ENCODE measurements around the gene BTBD16.

Gene BTBD16

DNA sequence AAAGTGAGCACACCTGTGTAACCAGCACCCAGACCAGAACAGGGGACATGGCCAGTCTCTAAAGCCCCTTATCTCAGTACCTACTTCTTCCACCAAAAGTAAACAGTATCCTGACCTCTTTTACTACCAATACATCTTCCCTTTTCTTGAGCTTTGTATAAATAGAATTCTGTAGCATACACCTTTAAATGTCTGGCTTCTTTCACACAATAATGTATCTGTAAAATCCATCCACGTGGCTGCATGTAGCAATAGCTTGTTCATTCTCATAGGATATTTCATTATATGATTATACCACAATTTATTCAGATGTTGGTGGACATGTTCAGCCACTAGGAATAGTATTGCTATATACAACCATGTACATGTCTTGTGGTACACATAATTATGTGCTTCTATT is 40.6 kb downstream of the BTBD16 start:
- no peak for DNase-seq (ENCODE audit: low read depth in 2 of 2)

DNA sequence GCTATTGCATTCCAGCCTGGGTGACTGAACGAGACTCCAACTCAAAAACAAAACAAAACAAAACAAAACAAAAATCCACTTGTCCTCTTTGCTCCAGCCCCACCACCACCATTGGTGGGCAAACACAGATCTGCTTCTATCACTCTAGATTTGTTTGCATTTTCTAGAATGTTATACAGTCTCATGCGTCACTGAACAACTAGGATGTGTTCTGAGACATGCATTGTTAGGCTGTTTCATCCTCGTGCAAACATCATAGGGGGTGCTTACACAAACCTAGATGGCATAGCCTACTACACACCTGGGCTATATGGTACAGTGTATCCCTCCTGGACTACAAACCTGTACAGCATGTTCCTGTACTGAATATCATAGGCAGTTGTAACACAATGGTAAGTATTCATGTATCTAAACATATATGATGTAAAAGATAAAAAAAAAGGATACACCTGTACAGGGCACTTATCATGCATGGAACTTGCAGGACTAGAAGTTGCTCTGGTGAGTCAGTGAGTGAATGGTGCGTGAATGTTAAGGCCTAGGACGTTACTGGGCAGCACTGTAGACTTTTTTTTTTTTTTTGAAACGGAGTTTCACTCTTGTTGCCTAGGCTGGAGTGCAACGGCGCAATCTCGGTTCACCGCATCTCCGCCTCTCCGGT is 45.3 kb downstream of the BTBD16 start:
- no peak for DNase-seq (ENCODE audit: low read depth in 2 of 2)

GRCh38 chr10:122321960-122322359 is 50.9 kb downstream of the BTBD16 start:
- no peak for DNase-seq (ENCODE audit: low read depth in 2 of 2)

DNA sequence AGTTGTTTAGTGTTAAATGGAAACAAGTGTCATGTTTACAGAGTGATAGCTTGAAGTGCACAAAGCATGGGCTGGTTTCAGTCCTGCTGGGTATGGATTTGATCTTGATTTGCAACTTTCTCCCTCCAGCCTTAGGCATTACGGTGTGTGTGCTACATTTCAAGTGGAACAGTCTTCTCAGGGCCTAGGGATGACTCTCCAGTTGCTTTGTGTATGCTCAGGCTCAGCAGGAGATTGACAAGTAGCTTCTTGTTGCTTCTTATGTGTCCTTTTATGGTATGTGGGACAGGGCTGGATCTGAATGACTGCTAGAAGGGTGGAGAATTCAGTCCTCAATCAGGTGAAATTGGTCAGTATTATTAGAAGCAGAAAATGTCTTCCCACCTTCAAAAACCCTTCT is 52.1 kb downstream of the BTBD16 start:
- DNase-seq (ENCODE audit: low read depth in 2 of 2): no peak

DNA sequence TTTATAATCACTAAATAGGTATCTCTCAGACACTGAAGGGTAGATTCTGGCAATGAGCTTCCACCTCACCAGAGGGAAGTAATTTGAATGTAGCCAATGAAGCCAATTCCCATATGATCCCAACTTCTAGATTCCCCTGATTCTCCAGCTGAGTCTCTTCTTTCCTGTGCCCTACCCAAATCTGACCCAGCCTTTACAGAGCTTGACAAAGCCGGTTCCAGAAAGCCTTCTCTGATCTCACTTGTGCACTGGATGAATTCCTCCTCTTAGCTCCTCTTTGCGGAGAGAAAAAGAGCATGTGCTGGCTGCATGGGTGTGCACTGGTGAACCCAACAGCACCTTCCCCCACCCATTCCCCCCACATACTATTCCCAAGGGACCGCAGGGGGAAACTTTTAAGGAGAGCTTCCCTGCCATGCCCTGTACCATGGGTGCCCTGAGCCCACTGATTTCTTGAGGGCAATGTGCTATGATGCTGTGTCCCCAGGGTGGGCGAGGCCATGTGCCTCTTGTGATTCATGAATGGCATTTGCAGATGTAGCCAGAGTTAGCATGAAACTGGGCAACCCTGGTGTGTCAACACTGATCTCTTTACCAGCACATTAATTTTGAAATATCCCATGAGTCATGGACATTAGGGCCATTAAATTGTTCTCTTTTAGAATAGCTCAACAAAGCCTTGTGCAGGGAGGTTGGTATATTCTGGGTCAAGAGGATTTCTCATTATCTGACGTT is 53.0 kb downstream of the BTBD16 start:
- DNase-seq (ENCODE audit: low read depth in 2 of 2): no peak

GRCh38 chr10:122325235-122325634 is 54.1 kb downstream of the BTBD16 start:
- DNase-seq (ENCODE audit: low read depth in 2 of 2): no peak

GRCh38 chr10:122326385-122326784 is 55.3 kb downstream of the BTBD16 start:
- DNase-seq (ENCODE audit: low read depth in 2 of 2): no peak

DNA sequence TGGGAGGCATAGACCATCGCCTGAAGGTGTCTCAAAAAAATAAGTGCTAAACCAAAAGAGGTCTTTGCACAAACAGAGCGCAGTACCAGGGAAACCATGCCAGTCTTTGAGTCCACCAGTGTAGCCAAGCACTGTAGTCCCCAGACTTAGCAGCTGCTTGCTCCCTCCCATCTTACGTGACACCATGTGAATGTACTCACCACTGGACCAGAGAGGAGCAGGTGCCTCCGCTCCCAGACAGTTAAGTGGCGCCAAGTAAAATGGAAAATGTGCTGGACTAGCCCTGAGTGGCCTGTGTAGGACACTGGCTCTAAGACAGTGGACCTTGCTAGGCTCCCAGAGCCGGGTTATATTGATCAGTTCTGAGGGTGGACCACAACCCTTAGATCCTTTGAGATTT is 55.7 kb downstream of the BTBD16 start:
- no peak for DNase-seq (ENCODE audit: low read depth in 2 of 2)

DNA sequence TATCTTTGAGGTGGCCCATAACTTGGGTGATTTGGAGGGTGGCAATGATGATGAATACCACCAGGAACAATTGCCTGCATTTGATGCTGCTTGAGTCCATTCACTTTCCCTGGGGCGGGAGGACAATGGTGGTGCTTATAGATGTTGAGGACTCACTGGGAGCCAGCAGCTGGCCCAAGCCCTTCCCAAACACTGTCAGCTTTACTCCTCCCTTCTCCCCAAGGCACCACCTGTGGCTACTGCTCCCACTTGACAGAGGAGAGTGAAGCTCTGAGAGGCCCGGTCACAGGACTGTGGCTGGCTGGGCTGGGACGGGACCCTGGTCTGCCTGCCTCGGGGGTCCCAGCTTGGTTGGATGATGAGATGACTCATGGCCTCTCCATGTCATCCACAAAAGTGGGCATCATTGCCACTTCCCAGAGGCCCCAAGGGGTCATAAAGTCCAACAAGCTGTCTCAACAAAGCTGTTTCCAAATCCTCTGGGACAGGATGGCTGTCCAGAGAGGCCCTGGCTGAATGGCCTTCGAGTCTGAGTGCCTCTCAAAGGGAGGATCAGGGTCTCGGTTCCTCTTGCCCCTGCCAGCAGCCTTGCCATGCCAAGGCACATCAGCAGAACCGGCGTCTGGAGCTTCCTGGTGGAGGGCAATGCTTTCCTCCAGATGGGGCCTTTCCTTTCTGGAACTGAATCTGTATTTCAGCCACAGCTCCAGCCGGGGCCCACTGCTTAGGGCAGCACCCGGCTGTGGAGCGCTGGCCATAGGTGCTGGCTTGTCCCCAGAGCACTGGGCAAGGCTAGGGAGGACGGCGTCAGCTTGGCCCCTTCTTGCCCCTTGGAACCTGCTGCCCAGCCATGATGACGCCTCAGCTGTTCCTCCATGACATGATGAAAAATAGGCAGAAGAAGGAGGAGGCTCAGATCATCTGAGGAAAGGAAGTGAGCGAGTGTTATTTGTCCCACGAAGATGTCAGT is 56.4 kb downstream of the BTBD16 start:
- no peak for DNase-seq (ENCODE audit: low read depth in 2 of 2)

- DNase-seq (ENCODE audit: low read depth in 2 of 2): no peak
Observed at GRCh38 chr10:122328676-122329075, 57.6 kb downstream of the BTBD16 start.

- no peak for DNase-seq (ENCODE audit: low read depth in 2 of 2)
Observed at GRCh38 chr10:122329416-122329815, 58.3 kb downstream of the BTBD16 start.

DNA sequence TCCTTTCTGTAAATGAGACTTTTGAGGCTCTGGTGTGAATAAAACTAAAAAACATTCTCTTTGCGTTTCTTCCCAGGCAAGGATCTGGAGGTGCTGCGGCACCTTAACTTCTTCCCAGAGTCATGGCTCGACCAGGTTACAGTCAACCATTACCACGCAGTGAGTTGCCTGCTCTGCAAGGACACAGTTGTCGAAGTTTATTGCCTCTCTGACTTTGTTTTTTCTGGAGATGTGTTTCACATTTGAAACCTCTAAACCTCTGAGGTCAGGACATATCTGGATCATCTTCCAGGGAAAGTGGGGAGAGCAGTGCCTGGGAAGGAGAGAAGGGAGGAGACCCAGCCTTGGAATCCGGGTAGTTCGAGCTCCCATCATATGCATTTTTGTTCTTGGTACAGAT is 60.0 kb downstream of the BTBD16 start:
- no peak for DNase-seq (ENCODE audit: low read depth in 2 of 2)

GRCh38 chr10:122331615-122332446 is 60.7 kb downstream of the BTBD16 start:
- DNase-seq (ENCODE audit: low read depth in 2 of 2): no peak

- no peak for DNase-seq (ENCODE audit: low read depth in 2 of 2)
Observed at GRCh38 chr10:122333037-122333436, 61.9 kb downstream of the BTBD16 start.

- no peak for DNase-seq (ENCODE audit: low read depth in 2 of 2)
Observed at GRCh38 chr10:122336332-122336731, 65.2 kb downstream of the BTBD16 start.

- DNase-seq (ENCODE audit: low read depth in 2 of 2): no peak
Observed at GRCh38 chr10:122336961-122337360, 65.9 kb downstream of the BTBD16 start.

GRCh38 chr10:122338609-122339441 is 67.7 kb downstream of the BTBD16 start:
- DNase-seq (ENCODE audit: low read depth in 2 of 2): no peak

- DNase-seq (ENCODE audit: low read depth in 2 of 2): no peak
Observed at GRCh38 chr10:122341141-122341810, 70.2 kb downstream of the BTBD16 start.

- peak; percentile 26 to 40 for DNase-seq (ENCODE audit: low read depth in 2 of 2)
Observed at GRCh38 chr10:122342293-122343134, 71.4 kb downstream of the BTBD16 start.
